Fibroblast of lung (primary cell): ENCODE measurements around the gene TNRC6A. TPM values are rescaled to one million over a fixed set of nuclear protein-coding genes. Genes with fewer than 3 reads are reported as not detected.

Experiments
- DNase-seq, 2 donors: peaks; one replicate each; pipeline versions ENCODE4 v3.0.0 to v3.0.0-alpha.2; 2010; ENCODE audit warnings: low read depth in 2 of 2
- H2AFZ ChIP-seq: 2 replicates; pipeline ENCODE4 v1.5.1; 2012; ENCODE audit warnings: low read length, control low read depth, inconsistent platforms
- H3K27ac ChIP-seq: 2 replicates; pipeline ENCODE4 v1.5.1; 2011; ENCODE audit warnings: low read length, control low read depth; ENCODE audit not compliant: insufficient read depth
- H3K27me3 ChIP-seq: 2 replicates; pipeline ENCODE4 v1.5.1; 2011; ENCODE audit warnings: mild to moderate bottlenecking, low read length; ENCODE audit not compliant: control insufficient read depth, insufficient read depth
- H3K36me3 ChIP-seq: 2 replicates; pipeline ENCODE4 v1.5.1; 2011; ENCODE audit warnings: low read length; ENCODE audit not compliant: control insufficient read depth, insufficient read depth
- H3K4me1 ChIP-seq: 2 replicates; pipeline ENCODE4 v1.5.1; 2011; ENCODE audit warnings: low read length; ENCODE audit not compliant: control insufficient read depth, insufficient read depth; ENCODE audit errors: extremely low read depth
- H3K4me2 ChIP-seq: 2 replicates; pipeline ENCODE4 v1.5.1; 2011; ENCODE audit warnings: low read length, control low read depth; ENCODE audit not compliant: insufficient read depth; ENCODE audit errors: extremely low read depth
- H3K4me3 ChIP-seq, 4 experiments: fragments of 200-600 bp in 1 of 4; sonication (generic) in 1 of 4; replicated peaks in 1 of 4; 2 replicates each; pipeline ENCODE4 v1.5.1; 2011 to 2016; ENCODE audit warnings: low read length in 4 of 4, low read depth in 3 of 4, mild to moderate bottlenecking in 3 of 4, control low read depth in 2 of 4, inconsistent platforms in 1 of 4, mixed read lengths in 1 of 4; ENCODE audit not compliant: insufficient read depth in 1 of 4; ENCODE audit errors: control extremely low read depth in 1 of 4
- H3K79me2 ChIP-seq: 2 replicates; pipeline ENCODE4 v1.5.1; 2012; ENCODE audit warnings: mild to moderate bottlenecking, low read length, inconsistent platforms; ENCODE audit not compliant: control insufficient read depth, insufficient read depth
- H3K9ac ChIP-seq: 2 replicates; pipeline ENCODE4 v1.5.1; 2011; ENCODE audit warnings: mild to moderate bottlenecking, low read length, control low read depth; ENCODE audit not compliant: insufficient read depth
- H3K9me3 ChIP-seq: 2 replicates; pipeline ENCODE4 v1.5.1; 2012; ENCODE audit warnings: low read depth, low read length; ENCODE audit not compliant: control insufficient read depth, insufficient read depth
- H4K20me1 ChIP-seq: 2 replicates; pipeline ENCODE4 v1.5.1; 2011; ENCODE audit warnings: low read length; ENCODE audit not compliant: control insufficient read depth, insufficient read depth; ENCODE audit errors: extremely low read depth
- CTCF ChIP-seq, 2 donors: IDR thresholded peaks in 1 of 2; conservative IDR thresholded peaks in 1 of 2; 1 replicate in 1 of 2; 2 replicates in 1 of 2; pipeline ENCODE4 v1.5.1; 2011 to 2012; ENCODE audit warnings: low read length in 2 of 2, control low read depth in 1 of 2, inconsistent platforms in 1 of 2, low read depth in 1 of 2, mild to moderate bottlenecking in 1 of 2
- EZH2 ChIP-seq: IDR thresholded peaks from 2 replicates; pipeline ENCODE4 v1.5.1; 2012; ENCODE audit warnings: low read length, control low read depth, mild to moderate bottlenecking; ENCODE audit errors: missing control alignments
- polyA plus RNA-seq, 2 donors: library from polyadenylated mRNA; depleted of rRNA in 1 of 2; stranded (reverse) in 1 of 2; unstranded in 1 of 2; fragments of >200 nt; gene quantifications; 2 replicates each; pipeline ENCODE4 v1.2.1, GENCODE V29; 2011 to 2012; ENCODE audit warnings: missing spikeins in 1 of 2
- total RNA-seq: library from RNA; depleted of rRNA; stranded (reverse); fragments of >200 nt; gene quantifications from 2 replicates; pipeline ENCODE4 v1.2.1, GENCODE V29; 2014

Gene TNRC6A
- total and polyA plus RNA-seq, 2 donors (not counting 1 experiment from before 2014, with no cell fraction given) = 49.4 to 51.5 TPM

- Histone ChIP-seq H3K79me2 (no peaks in the 10 kb centered on the region), H3K27ac (no peak within 1 kb of the TSS), H2AFZ (no peak within 1 kb of the TSS), H3K4me2 (no peak within 1 kb of the TSS), H3K4me3 (no peak within 1 kb of the TSS), H3K4me1 (peaks cover 2% of the 10 kb centered on the region), H4K20me1 (no peaks in the 10 kb centered on the region), H3K27me3 (no peaks in the 10 kb centered on the region), H3K9me3 (no peaks in the 10 kb centered on the region), H3K36me3 (no peaks in the 10 kb centered on the region), H3K9ac (no peak within 1 kb of the TSS)
- TF ChIP-seq EZH2 (no peak), CTCF (conservative IDR thresholded peaks at IDR 0.05 in 1 of 2, IDR thresholded peaks at IDR 0.05 in 1 of 2; ENCODE audit: low read depth in 1 of 2, low read length in 2 of 2) (no peak)
- no peak for DNase-seq
Observed at GRCh38 chr16:24845726-24846547, 116.5 kb downstream of the TNRC6A start, which contains the start of gene SLC5A11. SLC5A11 (plus strand) TSS chr16:24845963; CDS start chr16:24858644, 12,681 bp downstream.

DNA sequence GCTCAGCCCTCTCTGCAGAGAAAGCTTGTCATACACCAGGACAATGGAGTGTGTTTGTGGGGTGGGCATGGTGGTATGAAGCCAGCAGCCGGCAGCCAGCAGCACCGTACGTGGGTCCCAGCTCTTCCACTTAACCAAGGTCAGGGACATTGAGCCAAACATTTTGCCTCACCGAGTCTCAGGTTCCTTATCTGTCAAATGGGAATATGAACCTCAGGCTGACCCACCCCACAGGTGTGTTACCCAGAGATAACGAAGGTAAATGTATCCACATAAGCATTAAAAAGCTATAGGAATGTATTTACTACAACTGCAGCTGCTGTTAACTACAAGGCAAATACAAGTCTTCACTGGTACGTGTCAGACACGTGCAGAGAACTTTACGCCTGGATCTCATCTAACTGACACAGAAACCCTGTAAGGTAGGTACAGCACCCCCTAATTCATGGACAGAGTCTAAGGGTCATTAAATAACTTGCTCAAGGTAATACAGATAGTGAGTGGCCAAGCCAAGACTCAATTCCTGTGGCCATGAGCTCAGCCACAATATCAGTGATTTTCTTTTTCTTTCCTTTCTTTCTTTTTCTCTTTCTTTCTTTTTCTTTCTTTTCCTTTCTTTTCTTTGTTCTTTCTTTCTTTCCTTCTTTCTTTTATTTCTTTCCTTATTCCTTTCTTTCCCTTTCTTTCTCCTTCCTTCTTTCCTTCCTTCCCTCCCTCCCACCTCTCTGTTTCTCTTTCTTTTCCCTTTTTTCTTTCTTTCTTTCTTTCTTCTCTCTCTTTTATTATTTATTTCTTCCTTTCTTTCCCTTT lies 117.3 kb downstream of the TNRC6A start:
- H3K27me3 ChIP-seq = no peaks in the 10 kb centered on the region
- no peak overlapping the region for H3K4me3 ChIP-seq
- peaks cover 2% of the 10 kb centered on the region for H3K4me1 ChIP-seq
- TF ChIP-seq EZH2 (no peak), CTCF (conservative IDR thresholded peaks at IDR 0.05 in 1 of 2, IDR thresholded peaks at IDR 0.05 in 1 of 2; ENCODE audit: low read depth in 1 of 2, low read length in 2 of 2) (no peak)
- H3K9ac ChIP-seq = no peak overlapping the region
- no peak overlapping the region for H2AFZ ChIP-seq
- no peaks in the 10 kb centered on the region for H3K36me3 ChIP-seq
- H3K9me3 ChIP-seq = no peaks in the 10 kb centered on the region
- no peaks in the 10 kb centered on the region for H3K79me2 ChIP-seq
- H3K27ac ChIP-seq = no peak overlapping the region
- no peak for DNase-seq
- no peak overlapping the region for H3K4me2 ChIP-seq
- no peaks in the 10 kb centered on the region for H4K20me1 ChIP-seq

DNA sequence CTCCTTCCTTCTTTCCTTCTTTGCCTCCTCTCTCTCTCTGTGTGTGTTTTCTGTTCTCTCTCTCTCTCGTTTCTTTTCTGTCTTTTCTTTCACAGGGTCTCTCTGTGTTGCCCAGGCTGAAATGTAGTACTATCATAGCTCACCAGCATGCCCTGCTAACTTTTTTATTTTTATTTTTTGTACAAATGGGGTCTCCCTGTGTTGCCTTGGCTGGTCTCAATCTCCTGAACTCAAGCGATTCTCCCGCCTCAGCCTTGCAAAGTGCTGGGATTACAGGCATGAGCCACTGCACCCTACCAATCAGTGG lies 117.9 kb downstream of the TNRC6A start:
- H3K36me3 ChIP-seq = no peaks in the 10 kb centered on the region
- no peak overlapping the region for H3K9ac ChIP-seq
- H3K79me2 ChIP-seq = no peaks in the 10 kb centered on the region
- H3K4me1 ChIP-seq = peaks cover 2% of the 10 kb centered on the region
- no peak for DNase-seq
- H3K27me3 ChIP-seq = no peaks in the 10 kb centered on the region
- no peak overlapping the region for H2AFZ ChIP-seq
- H3K4me3 ChIP-seq = no peak overlapping the region
- H3K27ac ChIP-seq = no peak overlapping the region
- H3K4me2 ChIP-seq = no peak overlapping the region
- TF ChIP-seq EZH2 (no peak), CTCF (conservative IDR thresholded peaks at IDR 0.05 in 1 of 2, IDR thresholded peaks at IDR 0.05 in 1 of 2; ENCODE audit: low read depth in 1 of 2, low read length in 2 of 2) (no peak)
- H4K20me1 ChIP-seq = no peaks in the 10 kb centered on the region
- H3K9me3 ChIP-seq = no peaks in the 10 kb centered on the region
